WTC11 (cell line): ENCODE results near the gene EIF5A. TPM values are rescaled to one million over a fixed set of nuclear protein-coding genes. Genes with fewer than 3 reads are reported as not detected.

Experiments used
- ATAC-seq: fragments of 200-7000 bp; cut with Tn5 transposase; 2 replicates; pipeline ENCODE4 v1.10.0; 2021; ENCODE audit warnings: mild to moderate bottlenecking, moderate library complexity
- CTCF ChIA-PET: fragments of 300-600 bp; sonication (Branson Sonifier 250); formaldehyde crosslinking; loops from one replicate; lab custom pipeline; 2021; ENCODE audit warnings: antibody characterized with exemption; lab: Charles Lee
- POLR2A ChIA-PET: fragments of 350-600 bp; sonication (Branson Sonifier 250); formaldehyde crosslinking; loops from one replicate; lab custom pipeline; 2021; ENCODE audit warnings: antibody characterized with exemption; lab: Charles Lee
- DNase-seq: peaks from one replicate; pipeline ENCODE4 v3.0.0; 2021; ENCODE audit warnings: low spot score
- H3K27ac Mint-ChIP-seq: 2 replicates; pipeline ENCODE4 v1.8.0; 2021; ENCODE audit warnings: mixed read lengths
- H3K27me3 Mint-ChIP-seq: 2 replicates; pipeline ENCODE4 v1.8.0; 2021; ENCODE audit warnings: low read depth, mild to moderate bottlenecking, moderate library complexity, mixed read lengths
- H3K36me3 Mint-ChIP-seq: 2 replicates; pipeline ENCODE4 v1.8.0; 2021; ENCODE audit warnings: mixed read lengths
- H3K4me1 Mint-ChIP-seq: 2 replicates; pipeline ENCODE4 v1.8.0; 2022; ENCODE audit warnings: mixed read lengths
- H3K4me3 Mint-ChIP-seq: 2 replicates; pipeline ENCODE4 v1.8.0; 2021; ENCODE audit warnings: mild to moderate bottlenecking, moderate library complexity, mixed read lengths
- H3K9me3 Mint-ChIP-seq: 2 replicates; pipeline ENCODE4 v1.8.0; 2021; ENCODE audit warnings: mixed read lengths
- ATF3 ChIP-seq: sonication (generic); formaldehyde crosslinking; conservative IDR thresholded peaks from 2 replicates; pipeline ENCODE4 v1.8.1; 2022; ENCODE audit warnings: mild to moderate bottlenecking, missing genetic modification reagents
- E2F4 ChIP-seq: sonication (generic); formaldehyde crosslinking; IDR thresholded peaks from 2 replicates; pipeline ENCODE4 v1.8.1; 2022; ENCODE audit warnings: low read depth, mild to moderate bottlenecking, moderate library complexity, missing genetic modification reagents, borderline replicate concordance
- ELF4 ChIP-seq: sonication (generic); formaldehyde crosslinking; IDR thresholded peaks from 2 replicates; pipeline ENCODE4 v1.8.1; 2022; ENCODE audit warnings: low read depth, mild to moderate bottlenecking, moderate library complexity, missing genetic modification reagents
- FOXK1 ChIP-seq: sonication (generic); formaldehyde crosslinking; IDR thresholded peaks from 2 replicates; pipeline ENCODE4 v1.8.0; 2022; ENCODE audit warnings: mild to moderate bottlenecking, moderate library complexity, missing genetic modification reagents
- TP53 ChIP-seq: sonication (generic); formaldehyde crosslinking; IDR thresholded peaks from 2 replicates; pipeline ENCODE4 v1.8.1; 2023; ENCODE audit warnings: mild to moderate bottlenecking, missing genetic modification reagents
- USF2 ChIP-seq: sonication (generic); formaldehyde crosslinking; IDR thresholded peaks from 2 replicates; pipeline ENCODE4 v1.8.1; 2023; ENCODE audit warnings: mild to moderate bottlenecking, missing genetic modification reagents, moderate library complexity
- ZNF138 ChIP-seq: sonication (generic); formaldehyde crosslinking; conservative IDR thresholded peaks from 2 replicates; pipeline ENCODE4 v1.8.1; 2022; ENCODE audit warnings: mild to moderate bottlenecking, moderate library complexity, missing genetic modification reagents
- ZNF232 ChIP-seq: sonication (generic); formaldehyde crosslinking; IDR thresholded peaks from 2 replicates; pipeline ENCODE4 v1.8.0; 2022; ENCODE audit warnings: mild to moderate bottlenecking, missing genetic modification reagents
- ZNF281 ChIP-seq: sonication (generic); formaldehyde crosslinking; IDR thresholded peaks from 2 replicates; pipeline ENCODE4 v1.8.0; 2023; ENCODE audit warnings: mild to moderate bottlenecking, missing genetic modification reagents
- ZNF396 ChIP-seq: fragments of 250-450 bp; sonication (Bioruptor Pico); IDR thresholded peaks from 2 replicates; pipeline ENCODE4 v1.8.0; 2021; ENCODE audit warnings: mild to moderate bottlenecking, moderate library complexity, borderline replicate concordance
- ZNF416 ChIP-seq: fragments of 250-450 bp; sonication (Bioruptor Pico); IDR thresholded peaks from 2 replicates; pipeline ENCODE4 v1.9.0; 2021; ENCODE audit warnings: mild to moderate bottlenecking, inconsistent platforms
- ZNF512 ChIP-seq: sonication (generic); formaldehyde crosslinking; IDR thresholded peaks from 2 replicates; pipeline ENCODE4 v1.8.1; 2022; ENCODE audit warnings: missing genetic modification reagents, borderline replicate concordance
- ZNF532 ChIP-seq: fragments of 250-450 bp; sonication (Bioruptor Pico); IDR thresholded peaks from 2 replicates; pipeline ENCODE4 v1.9.0; 2021; ENCODE audit warnings: mild to moderate bottlenecking, borderline replicate concordance
- total RNA-seq: library from RNA; stranded (reverse); gene quantifications from 3 replicates; pipeline ENCODE4 v1.2.3, GENCODE V29; 2021

The EIF5A gene
- total RNA-seq, 1 experiment from 2014 or later, result 1,021 TPM

GRCh38 chr17:7357381-7357780 lies 50.0 kb downstream of the EIF5A start (continued):
- TF ChIP-seq ZNF281 (CRISPR knock-in tag), result no peak
- no peak for TF ChIP-seq ZNF138
- TF ChIP-seq USF2 (CRISPR knock-in tag), result no peak
- no peak for TF ChIP-seq ATF3 (CRISPR knock-in tag)

- POLR2A ChIA-PET, result interaction anchor here (0.5 to 0.6 kb wide), 2 partner anchors 14 to 129 kb away, joined by 3 to 4 read pairs; no protein-coding TSS in a partner anchor
- H3K27ac Mint-ChIP-seq, result no peak overlapping the region
- TF ChIP-seq ZNF232 (CRISPR knock-in tag) (no peak), FOXK1 (CRISPR knock-in tag) (no peak), ZNF512 (CRISPR knock-in tag) (no peak), ELF4 (no peak), E2F4 (CRISPR knock-in tag) (no peak), ZNF396 (no peak), ZNF416 (CRISPR knock-in tag) (no peak), ZNF532 (no peak), TP53 (CRISPR knock-in tag) (no peak)
- TF ChIP-seq, all 79 proteins: peak for 0
- ATAC-seq (no peak), DNase-seq (no peak)
- Mint-ChIP-seq H3K4me1 (peaks cover 3% of the 10 kb centered on the region; the same call in 1 of the 2 replicates), H3K36me3 (no peaks in the 10 kb centered on the region), H3K9me3 (no peaks in the 10 kb centered on the region), H3K4me3 (no peak overlapping the region), H3K27me3 (peaks cover 7% of the 10 kb centered on the region; the same call in 1 of the 2 replicates)
- CTCF ChIA-PET, result interaction anchor here (1.1 to 1.5 kb wide), 3 partner anchors 32 to 198 kb away, joined by 3 to 5 read pairs (median 4); partner anchors contain the start of gene PLSCR3
Measured at GRCh38 chr17:7361906-7362305, 54.5 kb downstream of the EIF5A start.

Other genes starting within 250 kb of the EIF5A start
- 0.18 TPM in 1 of 3 replicates, not detected in the others for gene CLEC10A, start 227.4 kb upstream of the EIF5A start, total RNA-seq
- gene ASGR2, start 192.8 kb upstream of the EIF5A start, total RNA-seq, result 0.13 to 0.30 TPM (median 0.14 TPM) in 3 replicates
- 13.3 to 17.7 TPM (median 15.8 TPM) in 3 replicates for gene ASGR1, start 128.3 kb upstream of the EIF5A start, total RNA-seq
- gene DLG4, start 87.8 kb upstream of the EIF5A start, total RNA-seq, result 47.1 to 59.7 TPM (median 48.0 TPM) in 3 replicates
- 213 to 236 TPM (median 221 TPM) in 3 replicates for gene ACADVL, start 87.7 kb upstream of the EIF5A start, total RNA-seq
- 57.6 to 67.3 TPM (median 59.8 TPM) in 3 replicates for gene DVL2, start 73.1 kb upstream of the EIF5A start, total RNA-seq
- 45.8 to 50.1 TPM (median 49.1 TPM) in 3 replicates for gene PHF23, start 68.2 kb upstream of the EIF5A start, total RNA-seq
- 228 to 247 TPM (median 238 TPM) in 3 replicates for gene GABARAP, start 65.2 kb upstream of the EIF5A start, total RNA-seq
- gene CTDNEP1, start 55.9 kb upstream of the EIF5A start, total RNA-seq, result 120 to 127 TPM (median 126 TPM) in 3 replicates
- 101 to 103 TPM (median 103 TPM) in 3 replicates for gene ELP5, start 55.4 kb upstream of the EIF5A start, total RNA-seq
- gene CLDN7, start 45.1 kb upstream of the EIF5A start, total RNA-seq, result 131 to 136 TPM (median 136 TPM) in 3 replicates
- gene SLC2A4, start 25.9 kb upstream of the EIF5A start, total RNA-seq, result 5.6 to 6.4 TPM (median 6.2 TPM) in 3 replicates
- 26.8 to 36.5 TPM (median 35.2 TPM) in 3 replicates for gene YBX2, start 13.0 kb upstream of the EIF5A start, total RNA-seq
- 42.2 to 55.9 TPM (median 44.7 TPM) in 3 replicates for gene GPS2, start 7.7 kb downstream of the EIF5A start, total RNA-seq
- gene NEURL4, start 21.7 kb downstream of the EIF5A start, total RNA-seq, result 44.3 to 64.4 TPM (median 50.2 TPM) in 3 replicates
- gene ACAP1, start 28.9 kb downstream of the EIF5A start, total RNA-seq, result 58.6 to 63.9 TPM (median 60.6 TPM) in 3 replicates
- gene KCTD11, start 44.5 kb downstream of the EIF5A start, total RNA-seq, result 8.1 to 9.0 TPM (median 8.2 TPM) in 3 replicates
- gene TMEM95, start 47.5 kb downstream of the EIF5A start, total RNA-seq, result not detected in 3 replicates
- 9.3 to 11.8 TPM (median 10.7 TPM) in 3 replicates for gene TNK1, start 73.5 kb downstream of the EIF5A start, total RNA-seq
- 34.1 to 42.7 TPM (median 37.6 TPM) in 3 replicates for gene PLSCR3, start 86.9 kb downstream of the EIF5A start, total RNA-seq
- 132 to 180 TPM (median 178 TPM) in 3 replicates for gene TMEM256, start 96.5 kb downstream of the EIF5A start, total RNA-seq
- gene NLGN2, start 100.2 kb downstream of the EIF5A start, total RNA-seq, result 76.7 to 112 TPM (median 96.9 TPM) in 3 replicates
- gene SPEM1, start 112.7 kb downstream of the EIF5A start, total RNA-seq, result 0.18 to 0.35 TPM in 2 of 3 replicates, not detected in the other
- 0.13 TPM in 1 of 3 replicates, not detected in the others for gene SPEM2, start 118.0 kb downstream of the EIF5A start, total RNA-seq
- not detected in 3 replicates for gene SPEM3, start 121.2 kb downstream of the EIF5A start, total RNA-seq
- gene TMEM102, start 127.8 kb downstream of the EIF5A start, total RNA-seq, result 13.5 to 15.3 TPM (median 13.9 TPM) in 3 replicates
- 19.8 to 29.1 TPM (median 28.0 TPM) in 3 replicates for gene FGF11, start 131.9 kb downstream of the EIF5A start, total RNA-seq
- 16.0 to 21.5 TPM (median 20.8 TPM) in 3 replicates for gene CHRNB1, start 137.4 kb downstream of the EIF5A start, total RNA-seq
- 14.6 to 17.0 TPM (median 16.2 TPM) in 3 replicates for gene ZBTB4, start 172.0 kb downstream of the EIF5A start, total RNA-seq
- 0.16 to 0.26 TPM (median 0.18 TPM) in 3 replicates for gene SLC35G6, start 173.8 kb downstream of the EIF5A start, total RNA-seq
- gene POLR2A, start 176.7 kb downstream of the EIF5A start, total RNA-seq, result 166 to 170 TPM (median 170 TPM) in 3 replicates
- gene TNFSF12, start 241.4 kb downstream of the EIF5A start, total RNA-seq, result 8.1 to 10.5 TPM (median 10.2 TPM) in 3 replicates